WTC11 (cell line): Measurements from ENCODE around the gene VSIR. TPM values are rescaled to one million over a fixed set of nuclear protein-coding genes. Genes with fewer than 3 reads are reported as not detected.

Experiments
- ATAC-seq: fragments of 200-7000 bp; cut with Tn5 transposase; 2 replicates; pipeline ENCODE4 v1.10.0; 2021; ENCODE audit warnings: mild to moderate bottlenecking, moderate library complexity
- CTCF ChIA-PET: fragments of 300-600 bp; sonication (Branson Sonifier 250); formaldehyde crosslinking; loops from one replicate; lab custom pipeline; 2021; ENCODE audit warnings: antibody characterized with exemption; lab: Charles Lee
- POLR2A ChIA-PET: fragments of 350-600 bp; sonication (Branson Sonifier 250); formaldehyde crosslinking; loops from one replicate; lab custom pipeline; 2021; ENCODE audit warnings: antibody characterized with exemption; lab: Charles Lee
- DNase-seq: peaks from one replicate; pipeline ENCODE4 v3.0.0; 2021; ENCODE audit warnings: low spot score
- H3K27ac Mint-ChIP-seq: 2 replicates; pipeline ENCODE4 v1.8.0; 2021; ENCODE audit warnings: mixed read lengths
- H3K27me3 Mint-ChIP-seq: 2 replicates; pipeline ENCODE4 v1.8.0; 2021; ENCODE audit warnings: low read depth, mild to moderate bottlenecking, moderate library complexity, mixed read lengths
- H3K36me3 Mint-ChIP-seq: 2 replicates; pipeline ENCODE4 v1.8.0; 2021; ENCODE audit warnings: mixed read lengths
- H3K4me1 Mint-ChIP-seq: 2 replicates; pipeline ENCODE4 v1.8.0; 2022; ENCODE audit warnings: mixed read lengths
- H3K4me3 Mint-ChIP-seq: 2 replicates; pipeline ENCODE4 v1.8.0; 2021; ENCODE audit warnings: mild to moderate bottlenecking, moderate library complexity, mixed read lengths
- H3K9me3 Mint-ChIP-seq: 2 replicates; pipeline ENCODE4 v1.8.0; 2021; ENCODE audit warnings: mixed read lengths
- ARID4B ChIP-seq: sonication (generic); formaldehyde crosslinking; IDR thresholded peaks from 2 replicates; pipeline ENCODE4 v1.8.0; 2023; ENCODE audit warnings: missing genetic modification reagents, mild to moderate bottlenecking, borderline replicate concordance
- ATF1 ChIP-seq: sonication (generic); formaldehyde crosslinking; IDR thresholded peaks from 2 replicates; pipeline ENCODE4 v1.8.1; 2023; ENCODE audit warnings: mild to moderate bottlenecking, moderate library complexity, missing genetic modification reagents
- ESRRA ChIP-seq: sonication (generic); formaldehyde crosslinking; IDR thresholded peaks from 2 replicates; pipeline ENCODE4 v1.8.1; 2022; ENCODE audit warnings: mild to moderate bottlenecking, missing genetic modification reagents, borderline replicate concordance
- GTF2I ChIP-seq: fragments of 250-450 bp; sonication (Bioruptor Pico); conservative IDR thresholded peaks from 2 replicates; pipeline ENCODE4 v1.4.0; 2021; ENCODE audit warnings: mild to moderate bottlenecking
- HMGA2 ChIP-seq: fragments of 250-450 bp; sonication (Bioruptor Pico); IDR thresholded peaks from 2 replicates; pipeline ENCODE4 v1.4.0; 2021; ENCODE audit warnings: mild to moderate bottlenecking, moderate library complexity
- HMGXB4 ChIP-seq: sonication (generic); formaldehyde crosslinking; IDR thresholded peaks from 2 replicates; pipeline ENCODE4 v1.8.1; 2023; ENCODE audit warnings: mild to moderate bottlenecking, moderate library complexity, missing genetic modification reagents
- JUN ChIP-seq: sonication (generic); formaldehyde crosslinking; IDR thresholded peaks from 2 replicates; pipeline ENCODE4 v1.8.0; 2023; ENCODE audit warnings: mild to moderate bottlenecking, missing genetic modification reagents
- NR1H2 ChIP-seq: sonication (generic); formaldehyde crosslinking; IDR thresholded peaks from 2 replicates; pipeline ENCODE4 v1.9.0; 2021; ENCODE audit warnings: mild to moderate bottlenecking, moderate library complexity, missing genetic modification reagents
- OVOL2 ChIP-seq: fragments of 250-450 bp; sonication (Bioruptor Pico); IDR thresholded peaks from 2 replicates; pipeline ENCODE4 v1.9.0; 2021; ENCODE audit warnings: mild to moderate bottlenecking, borderline replicate concordance
- PRDM15 ChIP-seq: sonication (generic); formaldehyde crosslinking; IDR thresholded peaks from 2 replicates; pipeline ENCODE4 v1.8.0; 2022; ENCODE audit warnings: missing genetic modification reagents
- RELA ChIP-seq: sonication (generic); formaldehyde crosslinking; IDR thresholded peaks from 2 replicates; pipeline ENCODE4 v1.8.1; 2022; ENCODE audit warnings: missing genetic modification reagents, mild to moderate bottlenecking, borderline replicate concordance
- SP1 ChIP-seq: sonication (generic); formaldehyde crosslinking; conservative IDR thresholded peaks from 2 replicates; pipeline ENCODE4 v1.8.1; 2022; ENCODE audit warnings: missing genetic modification reagents
- ZNF232 ChIP-seq: sonication (generic); formaldehyde crosslinking; IDR thresholded peaks from 2 replicates; pipeline ENCODE4 v1.8.0; 2022; ENCODE audit warnings: mild to moderate bottlenecking, missing genetic modification reagents
- ZNF671 ChIP-seq: fragments of 250-450 bp; sonication (Bioruptor Pico); IDR thresholded peaks from 2 replicates; pipeline ENCODE4 v1.8.0; 2021; ENCODE audit warnings: mild to moderate bottlenecking
- total RNA-seq: library from RNA; stranded (reverse); gene quantifications from 3 replicates; pipeline ENCODE4 v1.2.3, GENCODE V29; 2021
- TF ChIP-seq, protein P1 (sequence below): sonication (generic); formaldehyde crosslinking; IDR thresholded peaks from 2 replicates; pipeline ENCODE4 v1.8.0; 2022; ENCODE audit warnings: mild to moderate bottlenecking, missing genetic modification reagents
- TF ChIP-seq, protein P2 (sequence below): fragments of 250-450 bp; sonication (Bioruptor Pico); IDR thresholded peaks from 2 replicates; pipeline ENCODE4 v1.8.0; 2021; ENCODE audit warnings: mild to moderate bottlenecking
- TF ChIP-seq, protein P3 (sequence below): sonication (generic); formaldehyde crosslinking; IDR thresholded peaks from 2 replicates; pipeline ENCODE4 v1.8.0; 2023; ENCODE audit warnings: missing genetic modification reagents
- TF ChIP-seq, protein P4 (sequence below): sonication (generic); formaldehyde crosslinking; IDR thresholded peaks from 2 replicates; pipeline ENCODE4 v1.8.1; 2022; ENCODE audit warnings: mild to moderate bottlenecking, moderate library complexity, missing genetic modification reagents
- TF ChIP-seq, protein P5 (sequence below): fragments of 250-450 bp; sonication (Bioruptor Pico); IDR thresholded peaks from 2 replicates; pipeline ENCODE4 v1.9.0; 2021; ENCODE audit warnings: mild to moderate bottlenecking, borderline replicate concordance

VSIR gene
- total RNA-seq, 1 experiment from 2014 or later, result 0.74 TPM

GRCh38 chr10:71819985-71820384 lies 46.7 kb upstream of the VSIR start:
- ATAC-seq, result no peak
- CTCF ChIA-PET, result no interaction called here
- H3K4me3 Mint-ChIP-seq, result no peak overlapping the region
- H3K9me3 Mint-ChIP-seq, result no peaks in the 10 kb centered on the region
- POLR2A ChIA-PET, result interaction anchor here (0.6 kb wide), 1 partner anchor 14 kb away, joined by 3 read pairs; no protein-coding TSS in a partner anchor
- no peaks in the 10 kb centered on the region for H3K27me3 Mint-ChIP-seq
- no peak for DNase-seq
- H3K4me1 Mint-ChIP-seq, result peaks cover 17% of the 10 kb centered on the region
- H3K27ac Mint-ChIP-seq, result no peak overlapping the region
- no peak for TF ChIP-seq ARID4B
- no peak for TF ChIP-seq ZNF671 (CRISPR knock-in tag)
- TF ChIP-seq, protein P1, sequence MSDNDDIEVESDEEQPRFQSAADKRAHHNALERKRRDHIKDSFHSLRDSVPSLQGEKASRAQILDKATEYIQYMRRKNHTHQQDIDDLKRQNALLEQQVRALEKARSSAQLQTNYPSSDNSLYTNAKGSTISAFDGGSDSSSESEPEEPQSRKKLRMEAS (CRISPR knock-in tag), result no peak
- TF ChIP-seq NR1H2 (CRISPR knock-in tag), result no peak
- TF ChIP-seq RELA (CRISPR knock-in tag), result no peak
- TF ChIP-seq, protein P2, sequence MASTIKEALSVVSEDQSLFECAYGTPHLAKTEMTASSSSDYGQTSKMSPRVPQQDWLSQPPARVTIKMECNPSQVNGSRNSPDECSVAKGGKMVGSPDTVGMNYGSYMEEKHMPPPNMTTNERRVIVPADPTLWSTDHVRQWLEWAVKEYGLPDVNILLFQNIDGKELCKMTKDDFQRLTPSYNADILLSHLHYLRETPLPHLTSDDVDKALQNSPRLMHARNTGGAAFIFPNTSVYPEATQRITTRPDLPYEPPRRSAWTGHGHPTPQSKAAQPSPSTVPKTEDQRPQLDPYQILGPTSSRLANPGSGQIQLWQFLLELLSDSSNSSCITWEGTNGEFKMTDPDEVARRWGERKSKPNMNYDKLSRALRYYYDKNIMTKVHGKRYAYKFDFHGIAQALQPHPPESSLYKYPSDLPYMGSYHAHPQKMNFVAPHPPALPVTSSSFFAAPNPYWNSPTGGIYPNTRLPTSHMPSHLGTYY (CRISPR knock-in tag), result no peak
- no peak for TF ChIP-seq ATF1 (CRISPR knock-in tag)
- TF ChIP-seq, protein P3, sequence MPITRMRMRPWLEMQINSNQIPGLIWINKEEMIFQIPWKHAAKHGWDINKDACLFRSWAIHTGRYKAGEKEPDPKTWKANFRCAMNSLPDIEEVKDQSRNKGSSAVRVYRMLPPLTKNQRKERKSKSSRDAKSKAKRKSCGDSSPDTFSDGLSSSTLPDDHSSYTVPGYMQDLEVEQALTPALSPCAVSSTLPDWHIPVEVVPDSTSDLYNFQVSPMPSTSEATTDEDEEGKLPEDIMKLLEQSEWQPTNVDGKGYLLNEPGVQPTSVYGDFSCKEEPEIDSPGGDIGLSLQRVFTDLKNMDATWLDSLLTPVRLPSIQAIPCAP (CRISPR knock-in tag), result no peak
- no peak for TF ChIP-seq ESRRA (CRISPR knock-in tag)
- TF ChIP-seq OVOL2 (CRISPR knock-in tag), result no peak
- TF ChIP-seq, protein P4, sequence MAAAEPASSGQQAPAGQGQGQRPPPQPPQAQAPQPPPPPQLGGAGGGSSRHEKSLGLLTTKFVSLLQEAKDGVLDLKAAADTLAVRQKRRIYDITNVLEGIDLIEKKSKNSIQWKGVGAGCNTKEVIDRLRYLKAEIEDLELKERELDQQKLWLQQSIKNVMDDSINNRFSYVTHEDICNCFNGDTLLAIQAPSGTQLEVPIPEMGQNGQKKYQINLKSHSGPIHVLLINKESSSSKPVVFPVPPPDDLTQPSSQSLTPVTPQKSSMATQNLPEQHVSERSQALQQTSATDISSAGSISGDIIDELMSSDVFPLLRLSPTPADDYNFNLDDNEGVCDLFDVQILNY (CRISPR knock-in tag), result no peak
- TF ChIP-seq JUN, result no peak
- TF ChIP-seq, protein P5, sequence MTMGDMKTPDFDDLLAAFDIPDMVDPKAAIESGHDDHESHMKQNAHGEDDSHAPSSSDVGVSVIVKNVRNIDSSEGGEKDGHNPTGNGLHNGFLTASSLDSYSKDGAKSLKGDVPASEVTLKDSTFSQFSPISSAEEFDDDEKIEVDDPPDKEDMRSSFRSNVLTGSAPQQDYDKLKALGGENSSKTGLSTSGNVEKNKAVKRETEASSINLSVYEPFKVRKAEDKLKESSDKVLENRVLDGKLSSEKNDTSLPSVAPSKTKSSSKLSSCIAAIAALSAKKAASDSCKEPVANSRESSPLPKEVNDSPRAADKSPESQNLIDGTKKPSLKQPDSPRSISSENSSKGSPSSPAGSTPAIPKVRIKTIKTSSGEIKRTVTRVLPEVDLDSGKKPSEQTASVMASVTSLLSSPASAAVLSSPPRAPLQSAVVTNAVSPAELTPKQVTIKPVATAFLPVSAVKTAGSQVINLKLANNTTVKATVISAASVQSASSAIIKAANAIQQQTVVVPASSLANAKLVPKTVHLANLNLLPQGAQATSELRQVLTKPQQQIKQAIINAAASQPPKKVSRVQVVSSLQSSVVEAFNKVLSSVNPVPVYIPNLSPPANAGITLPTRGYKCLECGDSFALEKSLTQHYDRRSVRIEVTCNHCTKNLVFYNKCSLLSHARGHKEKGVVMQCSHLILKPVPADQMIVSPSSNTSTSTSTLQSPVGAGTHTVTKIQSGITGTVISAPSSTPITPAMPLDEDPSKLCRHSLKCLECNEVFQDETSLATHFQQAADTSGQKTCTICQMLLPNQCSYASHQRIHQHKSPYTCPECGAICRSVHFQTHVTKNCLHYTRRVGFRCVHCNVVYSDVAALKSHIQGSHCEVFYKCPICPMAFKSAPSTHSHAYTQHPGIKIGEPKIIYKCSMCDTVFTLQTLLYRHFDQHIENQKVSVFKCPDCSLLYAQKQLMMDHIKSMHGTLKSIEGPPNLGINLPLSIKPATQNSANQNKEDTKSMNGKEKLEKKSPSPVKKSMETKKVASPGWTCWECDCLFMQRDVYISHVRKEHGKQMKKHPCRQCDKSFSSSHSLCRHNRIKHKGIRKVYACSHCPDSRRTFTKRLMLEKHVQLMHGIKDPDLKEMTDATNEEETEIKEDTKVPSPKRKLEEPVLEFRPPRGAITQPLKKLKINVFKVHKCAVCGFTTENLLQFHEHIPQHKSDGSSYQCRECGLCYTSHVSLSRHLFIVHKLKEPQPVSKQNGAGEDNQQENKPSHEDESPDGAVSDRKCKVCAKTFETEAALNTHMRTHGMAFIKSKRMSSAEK (CRISPR knock-in tag), result no peak
- TF ChIP-seq HMGXB4, result no peak
- TF ChIP-seq GTF2I, result no peak
- no peak for TF ChIP-seq PRDM15 (CRISPR knock-in tag)
- no peak for TF ChIP-seq ZNF232 (CRISPR knock-in tag)
- no peak for TF ChIP-seq HMGA2 (CRISPR knock-in tag)
- TF ChIP-seq SP1 (CRISPR knock-in tag), result no peak
- TF ChIP-seq, all 79 proteins: peak for 0
- peaks cover 81% of the 10 kb centered on the region for H3K36me3 Mint-ChIP-seq
